Measurements from ENCODE around the gene RAB11A.

DNA sequence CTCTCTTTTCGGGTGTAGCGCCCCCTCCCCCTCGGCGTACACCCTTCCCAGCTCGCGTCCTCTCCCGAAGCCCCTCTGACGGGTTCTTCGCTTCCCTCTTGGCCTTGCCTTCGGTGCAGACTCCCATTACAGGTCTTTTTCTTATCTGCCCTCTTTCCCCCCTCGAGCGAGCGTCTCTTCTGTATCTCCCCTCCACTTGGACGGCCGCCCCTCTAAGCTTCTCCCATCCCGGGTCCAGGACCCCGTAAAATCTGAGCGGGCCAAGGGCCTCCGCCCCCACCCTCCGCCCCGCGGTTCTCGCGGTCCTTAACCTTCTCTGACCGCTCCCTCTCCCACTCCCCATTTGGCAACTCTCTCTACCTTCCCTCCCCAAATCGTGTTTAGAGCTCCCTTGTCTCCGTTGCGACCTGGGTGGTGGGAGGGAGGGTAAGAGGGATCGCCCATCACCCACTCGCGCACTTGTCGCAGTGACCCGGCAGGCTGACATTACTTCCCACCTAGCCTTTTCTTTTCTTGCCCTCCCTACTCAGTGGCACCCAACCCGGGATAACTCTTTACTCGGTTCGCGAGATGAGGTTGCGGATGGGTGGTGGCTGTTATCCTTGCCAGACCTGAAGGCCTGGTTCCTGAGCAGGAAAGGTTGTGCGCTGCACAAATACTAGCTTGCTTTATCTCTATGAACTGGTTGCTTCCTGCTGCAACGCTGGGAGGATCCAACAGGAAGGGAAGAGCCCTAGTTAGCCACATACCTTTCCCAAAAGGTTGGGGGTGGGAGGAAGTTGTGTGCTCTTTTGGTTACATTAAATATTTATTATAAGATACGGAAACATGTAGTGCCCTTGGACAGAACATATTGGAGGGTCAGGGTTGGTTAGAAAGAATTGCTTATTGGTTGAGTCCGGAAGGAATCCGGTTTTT is 922 bp downstream of the RAB11A start:
- TF ChIP-seq MAFK (conservative IDR thresholded peaks at IDR 0.05 in 1 of 2, IDR thresholded peaks at IDR 0.05 in 1 of 2; ENCODE audit: low read length in 2 of 2), result no peak
- TF ChIP-seq, protein P1, sequence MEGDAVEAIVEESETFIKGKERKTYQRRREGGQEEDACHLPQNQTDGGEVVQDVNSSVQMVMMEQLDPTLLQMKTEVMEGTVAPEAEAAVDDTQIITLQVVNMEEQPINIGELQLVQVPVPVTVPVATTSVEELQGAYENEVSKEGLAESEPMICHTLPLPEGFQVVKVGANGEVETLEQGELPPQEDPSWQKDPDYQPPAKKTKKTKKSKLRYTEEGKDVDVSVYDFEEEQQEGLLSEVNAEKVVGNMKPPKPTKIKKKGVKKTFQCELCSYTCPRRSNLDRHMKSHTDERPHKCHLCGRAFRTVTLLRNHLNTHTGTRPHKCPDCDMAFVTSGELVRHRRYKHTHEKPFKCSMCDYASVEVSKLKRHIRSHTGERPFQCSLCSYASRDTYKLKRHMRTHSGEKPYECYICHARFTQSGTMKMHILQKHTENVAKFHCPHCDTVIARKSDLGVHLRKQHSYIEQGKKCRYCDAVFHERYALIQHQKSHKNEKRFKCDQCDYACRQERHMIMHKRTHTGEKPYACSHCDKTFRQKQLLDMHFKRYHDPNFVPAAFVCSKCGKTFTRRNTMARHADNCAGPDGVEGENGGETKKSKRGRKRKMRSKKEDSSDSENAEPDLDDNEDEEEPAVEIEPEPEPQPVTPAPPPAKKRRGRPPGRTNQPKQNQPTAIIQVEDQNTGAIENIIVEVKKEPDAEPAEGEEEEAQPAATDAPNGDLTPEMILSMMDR (CRISPR knock-in tag; IDR thresholded peaks at IDR 0.05), result no peak

Measured in HepG2 (cell line).